HCT116 (cell line): Measurements from ENCODE around the gene TSPAN2. TPM values are rescaled to one million over a fixed set of nuclear protein-coding genes. Genes with fewer than 3 reads are reported as not detected.

Experiments used
- ATAC-seq: fragments of 200-7000 bp; cut with Tn5 transposase; 2 replicates; pipeline ENCODE4 v1.9.1; 2020; ENCODE audit warnings: mild to moderate bottlenecking, moderate library complexity
- BruUV-seq: library from RNA; stranded (reverse); fragments of 400-500 nt; replicated peaks from 2 replicates; lab custom pipeline; 2021; lab: Mats Ljungman, UMichigan
- CTCF ChIA-PET: fragments of 300-600 bp; sonication (Branson Sonifier 250); formaldehyde crosslinking; loops from one replicate; lab custom pipeline; 2021; ENCODE audit warnings: antibody characterized with exemption; lab: Charles Lee
- POLR2A ChIA-PET: fragments of 300-600, 350-600 bp; sonication (Branson Sonifier 250); formaldehyde crosslinking; loops from one replicate; lab custom pipeline; 2021; ENCODE audit warnings: antibody characterized with exemption; lab: Charles Lee
- RAD21 ChIA-PET, 2 experiments: fragments of 300-600 bp; sonication (Branson Sonifier 250); formaldehyde crosslinking; loops; one replicate each; lab custom pipeline; 2023; ENCODE audit warnings: low total read pairs in 2 of 2; ENCODE audit not compliant: uncharacterized antibody in 2 of 2, unreplicated experiment in 2 of 2, low non-redundant PET in 1 of 2; lab: Charles Lee
- DNase-seq: peaks from one replicate; pipeline ENCODE4 v3.0.0-alpha.2; 2010; ENCODE audit warnings: low read depth, low spot score
- H2AFZ ChIP-seq: fragments of 200-600 bp; shearing (Covaris generic), sonication (generic); 2 replicates; pipeline ENCODE4 v1.6.1; 2017; ENCODE audit warnings: low read depth, mixed run types, mixed read lengths, antibody characterized with exemption, low read length; ENCODE audit not compliant: poor library complexity, severe bottlenecking
- H3K27ac ChIP-seq: 2 replicates; pipeline ENCODE4 v1.5.1; 2012; ENCODE audit warnings: low read depth, low read length
- H3K27me3 ChIP-seq: fragments of 200-600 bp; sonication (generic); 2 replicates; pipeline ENCODE4 v1.6.1; 2016; ENCODE audit warnings: mixed run types, low read length, mixed read lengths; ENCODE audit not compliant: insufficient read depth
- H3K36me3 ChIP-seq, 2 experiments: fragments of 200-500 bp in 1 of 2; fragments of 200-600 bp in 1 of 2; sonication (Bioruptor generic) in 1 of 2; sonication (generic) in 1 of 2; 2 replicates each; pipeline versions ENCODE4 v1.5.1 to v1.6.1; 2014 to 2016; ENCODE audit warnings: low read length in 2 of 2, inconsistent platforms in 1 of 2, mixed read lengths in 1 of 2, mixed run types in 1 of 2; ENCODE audit not compliant: insufficient read depth in 2 of 2, control insufficient read depth in 1 of 2
- H3K4me1 ChIP-seq, 2 experiments: fragments of 200-600 bp in 1 of 2; sonication (generic) in 1 of 2; 2 replicates each; pipeline versions ENCODE4 v1.5.1 to v1.6.1; 2012 to 2017; ENCODE audit warnings: low read length in 2 of 2, inconsistent platforms in 1 of 2, mild to moderate bottlenecking in 1 of 2, mixed read lengths in 1 of 2, mixed run types in 1 of 2, moderate library complexity in 1 of 2; ENCODE audit not compliant: insufficient read depth in 2 of 2, control insufficient read depth in 1 of 2
- H3K4me2 ChIP-seq: fragments of 200-600 bp; sonication (generic); 2 replicates; pipeline ENCODE4 v1.6.1; 2017; ENCODE audit warnings: mixed run types, low read length, mixed read lengths
- H3K4me3 ChIP-seq, 2 experiments: fragments of 200-600 bp in 1 of 2; sonication (generic) in 1 of 2; replicated peaks in 1 of 2; 2 replicates each; pipeline ENCODE4 v1.5.1; 2011 to 2016; ENCODE audit warnings: low read length in 2 of 2, control low read depth in 1 of 2, low read depth in 1 of 2, mild to moderate bottlenecking in 1 of 2, mixed read lengths in 1 of 2, mixed run types in 1 of 2
- H3K79me2 ChIP-seq: fragments of 200-600 bp; sonication (generic); 2 replicates; pipeline ENCODE4 v1.6.1; 2017; ENCODE audit warnings: mild to moderate bottlenecking, mixed run types, low read length, moderate library complexity, mixed read lengths; ENCODE audit not compliant: insufficient read depth
- H3K9ac ChIP-seq: fragments of 200-600 bp; sonication (generic); 2 replicates; pipeline ENCODE4 v1.6.1; 2016; ENCODE audit warnings: low read length, mixed read lengths
- H3K9me2 ChIP-seq: fragments of 200-600 bp; sonication (generic), shearing (Covaris generic); 2 replicates; pipeline ENCODE4 v1.6.1; 2017; ENCODE audit warnings: mixed run types, mild to moderate bottlenecking, moderate library complexity; ENCODE audit not compliant: insufficient read depth
- H3K9me3 ChIP-seq, 2 experiments: fragments of 200-500 bp in 1 of 2; fragments of 200-600 bp in 1 of 2; sonication (Bioruptor generic) in 1 of 2; sonication (generic) in 1 of 2; 2 replicates each; pipeline ENCODE4 v1.6.1; 2014 to 2017; ENCODE audit warnings: low read length in 2 of 2, mixed read lengths in 2 of 2, inconsistent platforms in 1 of 2, low read depth in 1 of 2, mild to moderate bottlenecking in 1 of 2, mixed run types in 1 of 2, moderate library complexity in 1 of 2; ENCODE audit not compliant: control insufficient read depth in 1 of 2, insufficient read depth in 1 of 2
- H4K20me1 ChIP-seq: fragments of 200-600 bp; sonication (generic), shearing (Covaris generic); 2 replicates; pipeline ENCODE4 v1.6.1; 2017; ENCODE audit warnings: mixed run types, mild to moderate bottlenecking, moderate library complexity; ENCODE audit not compliant: insufficient read depth
- CBX3 ChIP-seq: IDR thresholded peaks from 2 replicates; pipeline ENCODE4 v1.6.1; 2012; ENCODE audit warnings: low read depth
- EZH2 ChIP-seq: fragments of 200-600 bp; sonication (generic); IDR thresholded peaks from 2 replicates; pipeline ENCODE4 v1.6.1; 2017; ENCODE audit warnings: antibody characterized with exemption, mixed run types
- FOSL1 ChIP-seq: IDR thresholded peaks from 2 replicates; pipeline ENCODE4 v1.6.1; 2012; ENCODE audit warnings: low read depth
- JUND ChIP-seq: IDR thresholded peaks from 2 replicates; pipeline ENCODE4 v1.6.1; 2012
- RAD21 ChIP-seq: IDR thresholded peaks from 2 replicates; pipeline ENCODE4 v1.6.1; 2012; ENCODE audit warnings: low read depth, mild to moderate bottlenecking
- SP1 ChIP-seq: IDR thresholded peaks from 2 replicates; pipeline ENCODE4 v1.6.1; 2012; ENCODE audit warnings: low read depth
- YY1 ChIP-seq: IDR thresholded peaks from 2 replicates; pipeline ENCODE4 v1.6.1; 2011; ENCODE audit warnings: low read length, low read depth, moderate library complexity, mild to moderate bottlenecking; ENCODE audit not compliant: insufficient replicate concordance; ENCODE audit errors: extremely low read depth
- intact Hi-C: fragments of 100-400 bp; cut with micrococcal nuclease; formaldehyde crosslinking; loops from 2 replicates; pipeline ENCODE4 v1.10.0; 2022
- total RNA-seq: library from RNA; stranded (reverse); gene quantifications from one replicate; pipeline ENCODE4 v1.2.1, GENCODE V29; 2021; ENCODE audit not compliant: unreplicated experiment
- TF ChIP-seq, protein P1 (sequence below): IDR thresholded peaks from 2 replicates; pipeline ENCODE4 v1.6.1; 2012; ENCODE audit warnings: low read depth
- TF ChIP-seq, protein P2 (sequence below), 3 experiments: fragments of 200-600 bp in 1 of 3; sonication (generic) in 1 of 3; IDR thresholded peaks in 2 of 3; conservative IDR thresholded peaks in 1 of 3; 2 replicates each; pipeline ENCODE4 v1.5.1; 2012 to 2017; ENCODE audit warnings: low read depth in 2 of 3, low read length in 2 of 3, antibody characterized with exemption in 1 of 3, borderline replicate concordance in 1 of 3, control low read depth in 1 of 3, mild to moderate bottlenecking in 1 of 3, mixed read lengths in 1 of 3, mixed run types in 1 of 3, moderate library complexity in 1 of 3; ENCODE audit not compliant: insufficient read depth in 1 of 3

The TSPAN2 gene
- total RNA-seq, 1 experiment from 2014 or later: 0.98 TPM

DNA sequence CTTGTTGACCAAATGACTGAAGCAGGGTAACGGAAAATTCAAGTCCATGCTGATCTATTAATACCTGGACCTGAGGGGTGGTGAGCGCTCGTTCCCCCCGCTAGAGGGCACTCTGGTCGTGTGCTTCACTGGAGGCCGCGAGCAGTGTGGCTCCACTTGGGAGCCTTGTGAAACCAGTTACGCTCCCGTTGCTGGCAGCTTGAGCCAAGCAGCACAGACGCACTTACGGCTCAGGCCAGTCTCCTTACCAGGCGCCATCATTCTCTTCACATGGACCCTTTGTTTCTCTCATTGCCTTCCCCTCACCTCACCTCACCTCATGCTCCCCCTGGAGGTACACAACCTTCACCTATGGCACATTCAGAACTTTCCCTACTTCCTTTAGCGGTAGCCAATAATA, 49.7 kb upstream of the TSPAN2 start:
- TF ChIP-seq, protein P1, sequence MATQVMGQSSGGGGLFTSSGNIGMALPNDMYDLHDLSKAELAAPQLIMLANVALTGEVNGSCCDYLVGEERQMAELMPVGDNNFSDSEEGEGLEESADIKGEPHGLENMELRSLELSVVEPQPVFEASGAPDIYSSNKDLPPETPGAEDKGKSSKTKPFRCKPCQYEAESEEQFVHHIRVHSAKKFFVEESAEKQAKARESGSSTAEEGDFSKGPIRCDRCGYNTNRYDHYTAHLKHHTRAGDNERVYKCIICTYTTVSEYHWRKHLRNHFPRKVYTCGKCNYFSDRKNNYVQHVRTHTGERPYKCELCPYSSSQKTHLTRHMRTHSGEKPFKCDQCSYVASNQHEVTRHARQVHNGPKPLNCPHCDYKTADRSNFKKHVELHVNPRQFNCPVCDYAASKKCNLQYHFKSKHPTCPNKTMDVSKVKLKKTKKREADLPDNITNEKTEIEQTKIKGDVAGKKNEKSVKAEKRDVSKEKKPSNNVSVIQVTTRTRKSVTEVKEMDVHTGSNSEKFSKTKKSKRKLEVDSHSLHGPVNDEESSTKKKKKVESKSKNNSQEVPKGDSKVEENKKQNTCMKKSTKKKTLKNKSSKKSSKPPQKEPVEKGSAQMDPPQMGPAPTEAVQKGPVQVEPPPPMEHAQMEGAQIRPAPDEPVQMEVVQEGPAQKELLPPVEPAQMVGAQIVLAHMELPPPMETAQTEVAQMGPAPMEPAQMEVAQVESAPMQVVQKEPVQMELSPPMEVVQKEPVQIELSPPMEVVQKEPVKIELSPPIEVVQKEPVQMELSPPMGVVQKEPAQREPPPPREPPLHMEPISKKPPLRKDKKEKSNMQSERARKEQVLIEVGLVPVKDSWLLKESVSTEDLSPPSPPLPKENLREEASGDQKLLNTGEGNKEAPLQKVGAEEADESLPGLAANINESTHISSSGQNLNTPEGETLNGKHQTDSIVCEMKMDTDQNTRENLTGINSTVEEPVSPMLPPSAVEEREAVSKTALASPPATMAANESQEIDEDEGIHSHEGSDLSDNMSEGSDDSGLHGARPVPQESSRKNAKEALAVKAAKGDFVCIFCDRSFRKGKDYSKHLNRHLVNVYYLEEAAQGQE: no peak
- TF ChIP-seq RAD21: peak; percentile 97
- TF ChIP-seq, protein P2, sequence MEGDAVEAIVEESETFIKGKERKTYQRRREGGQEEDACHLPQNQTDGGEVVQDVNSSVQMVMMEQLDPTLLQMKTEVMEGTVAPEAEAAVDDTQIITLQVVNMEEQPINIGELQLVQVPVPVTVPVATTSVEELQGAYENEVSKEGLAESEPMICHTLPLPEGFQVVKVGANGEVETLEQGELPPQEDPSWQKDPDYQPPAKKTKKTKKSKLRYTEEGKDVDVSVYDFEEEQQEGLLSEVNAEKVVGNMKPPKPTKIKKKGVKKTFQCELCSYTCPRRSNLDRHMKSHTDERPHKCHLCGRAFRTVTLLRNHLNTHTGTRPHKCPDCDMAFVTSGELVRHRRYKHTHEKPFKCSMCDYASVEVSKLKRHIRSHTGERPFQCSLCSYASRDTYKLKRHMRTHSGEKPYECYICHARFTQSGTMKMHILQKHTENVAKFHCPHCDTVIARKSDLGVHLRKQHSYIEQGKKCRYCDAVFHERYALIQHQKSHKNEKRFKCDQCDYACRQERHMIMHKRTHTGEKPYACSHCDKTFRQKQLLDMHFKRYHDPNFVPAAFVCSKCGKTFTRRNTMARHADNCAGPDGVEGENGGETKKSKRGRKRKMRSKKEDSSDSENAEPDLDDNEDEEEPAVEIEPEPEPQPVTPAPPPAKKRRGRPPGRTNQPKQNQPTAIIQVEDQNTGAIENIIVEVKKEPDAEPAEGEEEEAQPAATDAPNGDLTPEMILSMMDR (IDR thresholded peaks at IDR 0.05 in 2 of 3, conservative IDR thresholded peaks at IDR 0.05 in 1 of 3; ENCODE audit: borderline replicate concordance in 1 of 3, insufficient read depth in 1 of 3, low read depth in 2 of 3, low read length in 2 of 3): peak; percentile 90 to 95 (median 93)
- peak; percentile 44 for TF ChIP-seq YY1
- no peak for TF ChIP-seq EZH2
- no peak for TF ChIP-seq JUND
- peak; percentile 48; the same call in 1 of the 2 replicates for TF ChIP-seq CBX3
- TF ChIP-seq SP1: no peak
- no peak for TF ChIP-seq FOSL1
- H3K4me3 ChIP-seq: no peak overlapping the region
- H3K27ac ChIP-seq: no peak overlapping the region
- no peaks in the 10 kb centered on the region for H3K9me2 ChIP-seq
- no peaks in the 10 kb centered on the region for H3K79me2 ChIP-seq
- peaks cover 5 to 27% of the 10 kb centered on the region in 2 experiments; a peak in 3 of 4 replicates for H3K4me1 ChIP-seq
- ChIA-PET POLR2A (interaction anchor here (1.0 kb wide), 1 partner anchor 330 kb away, joined by 4 read pairs; no protein-coding TSS in a partner anchor), RAD21 (interaction anchor here (0.8 to 2.1 kb wide), 3 partner anchors 324 to 456 kb away, joined by 4 to 7 read pairs (median 5); no protein-coding TSS in a partner anchor), CTCF (interaction anchor here (0.5 to 5.8 kb wide), 10 partner anchors 9 to 459 kb away, joined by 3 to 52 read pairs (median 8); no protein-coding TSS in a partner anchor)
- no peaks in the 10 kb centered on the region for H3K36me3 ChIP-seq
- DNase-seq (peak; percentile 84), ATAC-seq (peak; percentile 97)
- peak overlapping the region; percentile 49 for H3K4me2 ChIP-seq
- no peaks in the 10 kb centered on the region for H3K9me3 ChIP-seq
- no peaks in the 10 kb centered on the region for H4K20me1 ChIP-seq
- no TSS peak for BruUV-seq
- no peaks in the 10 kb centered on the region for H3K27me3 ChIP-seq
- no peak overlapping the region for H3K9ac ChIP-seq
- peak overlapping the region; percentile 83 for H2AFZ ChIP-seq
- intact Hi-C loops: loop anchor here (1.0 to 5.0 kb wide), 5 partner anchors 324 to 623 kb away; no protein-coding TSS in a partner anchor
